NCI-H1048 (cell line): ENCODE data around the gene CHRNA4.

Experiments used
- DNase-seq: peaks from one replicate; lab custom pipeline; 2025; lab: John Stamatoyannopoulos, UW

CHRNA4 gene

DNA sequence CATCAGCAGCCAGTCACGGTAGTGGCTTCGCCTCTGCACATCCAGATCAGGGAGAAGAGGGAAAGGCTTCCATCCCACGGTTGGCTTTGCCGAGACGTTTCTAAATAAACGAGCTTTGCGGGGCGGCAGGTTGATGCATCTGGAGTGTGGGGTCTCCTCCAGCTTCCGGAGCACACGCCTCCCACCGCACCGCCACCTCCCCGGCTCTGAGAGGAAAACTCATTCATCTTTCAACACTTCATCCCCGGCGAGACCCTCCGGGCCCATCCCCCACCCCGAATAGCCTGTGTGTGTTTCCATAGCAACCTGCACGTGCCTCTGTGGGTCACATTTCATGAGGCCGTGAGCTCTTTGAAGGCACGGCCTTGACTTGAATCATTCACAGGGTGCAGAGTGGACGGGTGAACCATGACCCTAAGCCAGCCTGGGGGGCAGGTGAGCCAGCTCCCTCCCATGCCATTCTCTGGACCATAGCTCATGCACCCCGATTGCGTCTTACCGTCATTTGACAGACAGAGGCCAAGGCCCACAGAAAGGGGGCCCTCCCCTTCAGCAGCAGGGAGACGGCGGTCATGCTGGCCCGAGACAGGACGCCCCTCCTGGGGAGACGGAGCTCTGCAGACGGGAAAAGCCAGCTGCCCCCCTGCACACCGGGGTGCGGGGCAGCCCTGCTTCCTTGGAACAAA lies 16.2 kb upstream of the CHRNA4 start:
- DNase-seq, result no peak

DNA sequence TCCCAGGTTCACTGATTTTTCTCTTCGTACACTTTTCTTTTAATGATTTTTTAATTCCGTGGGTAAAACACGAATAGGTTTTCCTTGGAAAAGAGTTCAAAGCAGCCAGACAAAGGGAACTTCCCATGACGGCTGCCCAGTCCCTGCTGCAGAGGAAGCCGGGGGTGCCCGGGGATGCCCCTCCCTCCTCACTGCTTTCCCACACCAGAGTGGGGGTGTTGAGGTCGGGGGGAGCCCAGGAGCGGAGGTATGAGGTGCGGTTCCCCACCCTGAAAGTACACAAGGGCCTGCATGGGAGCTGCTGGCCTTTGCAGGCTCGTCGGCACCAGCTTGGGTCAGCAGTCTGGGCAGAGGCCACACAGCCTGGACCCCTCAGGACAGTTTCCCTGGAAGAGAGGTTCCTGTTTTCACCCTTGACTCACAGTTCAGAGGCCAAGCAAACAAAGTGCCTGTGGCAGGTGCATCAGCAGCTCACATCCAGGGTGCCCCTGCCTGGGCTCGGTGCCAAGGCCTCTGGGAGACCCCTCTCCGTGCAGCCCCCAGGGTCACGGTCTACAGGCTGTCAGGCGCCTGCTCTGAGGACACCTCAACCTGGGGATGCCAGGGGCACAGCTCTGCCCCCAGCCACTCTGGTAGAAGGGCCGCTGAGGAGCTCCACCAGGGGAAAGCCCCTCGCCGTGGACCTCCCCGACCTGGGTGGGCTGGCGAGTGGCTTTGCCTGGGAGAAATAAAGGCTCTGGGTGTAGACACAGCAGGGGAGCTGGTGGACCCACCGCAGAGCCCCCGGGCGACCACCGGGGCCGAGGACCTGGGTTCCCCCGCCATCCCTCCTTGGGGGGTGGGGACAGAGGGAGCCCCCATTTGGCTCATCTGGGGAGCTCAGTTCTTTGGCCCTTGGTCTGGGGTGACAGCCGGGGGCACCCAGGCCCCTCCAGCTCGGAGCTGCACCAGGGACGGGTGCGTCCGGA lies 15.4 kb upstream of the CHRNA4 start:
- DNase-seq, result no peak

DNA sequence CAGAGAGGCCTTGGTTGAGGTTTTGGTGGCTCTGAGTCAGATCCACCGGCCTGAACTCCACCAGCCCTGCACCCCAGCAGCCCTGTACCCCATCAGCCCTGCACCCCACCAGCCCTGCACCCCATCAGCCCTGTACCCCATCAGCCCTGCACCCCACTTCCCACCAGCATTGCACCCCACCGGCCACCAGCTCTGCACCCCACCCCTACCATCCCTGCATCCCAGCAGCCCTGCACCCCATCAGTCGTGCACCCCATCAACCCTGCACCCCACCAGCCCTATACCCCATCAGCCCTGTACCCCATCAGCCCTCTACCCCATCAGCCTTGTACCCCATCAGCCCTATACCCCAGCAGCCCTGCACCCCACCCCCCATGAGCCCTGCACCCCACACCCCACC lies 14.3 kb upstream of the CHRNA4 start:
- no peak for DNase-seq

DNA sequence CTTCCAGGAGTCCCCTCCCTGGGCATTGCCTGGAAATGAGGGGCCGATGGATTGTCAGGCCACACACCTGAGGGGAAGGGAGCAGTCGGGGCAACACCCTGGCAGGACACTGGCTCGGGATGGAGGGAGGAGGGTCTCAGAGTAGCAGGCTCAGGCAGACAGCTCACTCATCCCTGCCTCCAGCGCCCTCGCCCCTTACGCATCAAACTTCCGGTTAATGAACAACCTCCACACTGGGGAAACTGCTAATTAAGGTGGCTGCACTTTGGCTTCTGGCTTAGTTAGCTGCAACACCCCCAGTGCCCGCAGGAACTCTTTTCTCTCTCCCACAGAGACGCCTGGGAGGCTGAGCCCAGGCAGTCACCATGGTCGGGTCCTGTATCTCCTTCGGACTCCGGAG lies 13.4 kb upstream of the CHRNA4 start:
- DNase-seq, result no peak

DNA sequence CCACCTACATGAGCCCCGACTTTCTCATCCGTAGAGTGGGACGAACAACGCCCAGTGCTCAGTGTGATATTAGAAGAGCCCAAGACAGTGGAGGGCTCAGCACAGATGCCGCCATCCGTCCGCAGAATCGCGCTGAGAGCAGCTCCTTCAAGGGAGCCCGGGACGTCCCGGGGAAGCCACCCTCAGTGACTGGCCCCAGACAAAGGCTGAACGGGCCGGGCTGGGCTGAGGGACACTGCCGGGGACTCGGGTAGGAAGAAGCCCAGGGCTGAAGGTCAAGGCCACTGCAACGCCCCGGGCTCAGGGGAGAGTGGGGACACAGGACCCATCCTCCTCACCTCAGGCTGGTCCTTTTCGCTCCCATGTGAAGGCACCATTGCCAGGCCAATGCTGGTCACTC lies 12.8 kb upstream of the CHRNA4 start:
- DNase-seq, result no peak

DNA sequence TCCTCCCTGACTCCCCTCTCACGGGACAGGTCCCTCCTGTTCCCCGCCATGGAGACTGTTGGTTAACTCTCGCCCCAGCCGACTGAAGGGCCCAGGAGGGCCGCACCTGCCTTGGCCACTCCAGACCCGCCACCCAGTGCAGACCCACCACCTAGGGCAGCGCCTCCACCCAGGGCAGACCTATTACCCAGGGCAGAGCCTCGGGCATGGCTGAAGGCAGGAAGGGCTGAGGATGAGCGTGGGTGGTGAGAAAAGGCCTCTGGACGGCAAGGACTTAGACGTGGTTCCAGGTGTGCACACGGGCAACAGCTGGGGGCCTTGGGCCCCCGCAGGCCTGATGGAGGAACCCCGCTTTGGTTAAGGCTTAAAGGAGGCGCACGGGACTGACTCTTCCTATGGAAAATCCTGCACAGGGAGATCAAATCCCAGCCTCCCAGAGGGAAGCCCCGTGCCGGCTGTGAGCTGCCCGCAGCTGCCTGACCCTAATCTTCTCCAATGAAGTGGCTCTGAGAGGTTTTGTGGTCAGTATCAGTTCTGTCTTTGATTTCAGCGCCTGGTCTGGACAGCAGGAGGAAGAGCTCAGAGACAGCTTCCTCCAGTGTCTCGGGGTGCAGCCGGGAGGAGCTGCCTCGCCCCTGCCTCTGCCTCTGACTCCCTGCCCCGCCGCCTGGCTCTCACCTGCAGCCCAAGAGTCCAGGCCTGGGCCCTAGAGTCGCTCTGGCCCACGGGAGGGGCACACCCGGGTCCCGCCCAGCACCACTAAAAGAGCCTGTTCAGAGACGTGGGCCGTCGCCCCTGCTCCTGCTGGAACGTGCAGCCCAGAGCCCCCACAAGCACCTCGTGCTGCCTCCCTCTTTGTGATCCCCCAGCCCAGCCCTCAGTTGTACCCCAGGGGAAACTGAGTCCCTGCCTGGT lies 12.1 kb upstream of the CHRNA4 start:
- no peak for DNase-seq

DNA sequence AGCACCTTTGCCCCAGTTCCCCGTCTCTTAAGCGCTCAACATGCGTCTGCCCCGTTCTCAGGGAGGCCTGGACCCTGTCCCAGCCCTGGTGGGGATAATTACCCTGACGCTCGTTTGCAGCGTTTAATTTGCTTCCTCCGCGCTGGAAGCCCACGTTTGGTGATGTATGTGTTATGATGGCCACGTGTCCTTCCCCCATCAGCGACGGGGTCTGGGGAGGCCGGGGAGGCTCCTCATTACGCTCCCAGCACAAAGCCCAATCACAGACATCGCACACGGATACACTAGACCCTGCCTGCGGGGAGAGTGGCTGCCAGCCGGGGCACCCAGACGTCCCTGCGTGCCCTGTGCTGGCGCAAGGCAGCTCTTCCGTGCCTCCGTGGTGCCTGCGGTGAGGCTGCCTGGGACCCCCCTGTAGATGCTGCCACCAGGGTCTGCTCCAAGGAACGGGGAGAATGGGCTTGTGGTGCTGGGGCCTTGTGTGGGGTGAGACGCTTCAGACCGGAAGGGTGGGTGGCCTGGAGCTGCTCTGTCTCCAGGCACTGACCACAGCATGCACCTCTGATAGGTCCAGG lies 10.2 kb upstream of the CHRNA4 start:
- no peak for DNase-seq

DNA sequence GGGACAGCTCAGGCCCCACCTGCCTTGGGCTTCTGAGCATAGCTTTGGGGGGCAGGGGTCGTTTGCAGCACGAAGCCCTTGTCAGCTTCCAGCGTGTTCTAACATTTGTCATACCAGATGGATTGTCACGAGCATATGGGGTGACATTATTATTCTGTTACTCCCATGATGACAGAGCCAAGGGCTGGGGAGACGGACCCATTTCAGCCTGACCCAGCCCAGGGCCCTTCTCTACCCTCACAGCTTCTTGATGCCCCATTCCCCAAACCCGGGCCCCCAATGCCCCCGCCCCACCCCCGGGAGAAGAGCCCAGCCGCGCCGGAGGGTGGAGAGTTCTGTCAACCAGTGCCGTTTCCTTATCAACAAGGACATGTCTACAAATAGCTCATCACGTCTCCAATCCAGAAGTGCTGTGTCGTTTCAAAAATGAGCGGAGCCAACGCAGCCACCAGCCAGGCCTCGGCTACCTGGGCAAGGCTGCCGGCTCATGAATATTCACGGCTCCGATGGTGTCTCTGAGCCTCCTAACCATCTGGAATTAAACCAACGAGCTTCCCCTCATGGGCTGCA lies 9.6 kb upstream of the CHRNA4 start:
- no peak for DNase-seq

DNA sequence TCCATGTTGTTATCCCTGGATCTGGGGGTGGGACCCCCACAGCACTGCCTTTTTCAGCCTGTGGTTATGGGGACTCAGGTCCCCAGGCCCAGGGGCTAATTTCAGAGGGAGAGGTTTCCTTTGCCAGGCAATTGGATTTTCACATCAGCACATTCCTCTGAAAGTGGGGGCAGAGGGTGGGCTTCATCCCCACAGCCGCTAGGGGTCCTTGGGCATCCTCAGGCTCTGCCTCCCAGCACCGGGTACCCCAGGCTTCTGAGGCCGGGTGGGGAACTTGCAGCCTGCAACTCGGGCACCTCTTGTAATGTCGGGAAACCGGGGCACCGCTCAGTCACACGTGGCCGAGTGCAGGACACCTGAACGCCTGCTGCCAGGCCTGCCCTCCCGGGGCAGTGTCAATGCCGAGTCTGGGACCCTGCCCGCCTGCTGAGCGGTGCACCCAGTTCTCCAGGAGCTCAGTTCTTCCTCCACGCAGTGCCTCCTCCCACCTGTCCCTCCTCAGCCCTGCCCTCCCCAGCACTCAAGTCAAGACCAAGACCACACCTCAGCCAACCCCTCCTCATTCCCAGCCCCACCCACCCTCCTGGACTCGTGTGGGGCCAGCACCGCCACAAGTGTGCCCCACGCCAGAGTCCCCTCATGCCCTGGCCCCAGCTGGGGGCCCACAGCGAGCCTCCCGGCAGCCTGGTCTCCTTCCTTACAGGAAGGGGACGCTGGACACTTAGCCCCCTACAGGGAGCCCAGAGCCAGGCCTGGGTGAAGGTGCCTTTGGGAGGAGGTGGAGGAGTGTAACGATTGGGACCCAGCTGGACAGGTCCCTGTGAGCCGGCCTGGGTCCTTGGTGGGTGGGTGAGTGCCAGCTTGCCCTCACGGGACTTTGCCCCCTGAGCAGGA lies 8.8 kb upstream of the CHRNA4 start:
- DNase-seq, result no peak

DNA sequence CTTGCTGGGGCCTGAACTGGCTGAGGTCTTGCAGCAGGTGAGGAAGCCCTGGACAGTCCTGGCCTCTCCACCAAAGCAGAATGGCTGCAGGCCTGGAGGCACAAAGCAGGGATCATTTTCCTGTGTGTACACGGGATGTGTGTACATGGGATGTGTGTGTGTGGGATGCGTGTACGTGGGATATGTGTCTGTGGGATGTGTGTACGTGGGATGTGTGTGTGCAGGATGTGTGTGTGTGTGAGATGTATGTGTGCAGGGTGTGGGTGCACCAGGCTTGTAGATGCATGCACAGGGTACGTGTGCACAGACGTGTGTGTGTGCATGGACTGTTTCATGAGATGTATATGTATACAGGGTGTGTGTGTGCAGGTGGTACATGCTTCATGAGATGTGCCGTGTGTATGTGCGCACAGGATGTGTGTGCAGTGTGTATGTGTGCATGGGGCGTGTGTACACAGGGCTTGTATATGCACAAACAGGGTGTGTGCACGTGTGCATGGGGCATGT lies 7.9 kb upstream of the CHRNA4 start:
- DNase-seq, result no peak

DNA sequence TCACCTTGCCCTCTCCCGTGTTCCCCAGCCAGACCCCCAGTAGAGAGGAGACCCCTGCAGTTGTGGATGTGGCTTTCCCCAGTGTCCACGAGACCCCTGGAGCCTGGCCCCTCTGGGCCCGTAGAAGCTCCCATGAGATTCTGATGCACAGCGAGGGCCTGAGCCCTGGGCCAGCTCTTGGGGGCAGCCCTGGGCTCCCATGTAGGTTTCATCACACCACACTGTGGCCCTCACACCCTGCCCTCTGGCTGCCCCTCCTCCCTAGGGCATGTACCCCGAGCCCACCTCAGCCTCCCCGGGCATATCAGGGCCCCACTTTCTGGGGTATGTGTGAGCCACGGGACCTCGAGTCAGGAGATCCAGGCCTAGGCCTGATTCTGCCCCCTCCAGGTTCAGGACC lies 7.0 kb upstream of the CHRNA4 start:
- DNase-seq, result no peak

DNA sequence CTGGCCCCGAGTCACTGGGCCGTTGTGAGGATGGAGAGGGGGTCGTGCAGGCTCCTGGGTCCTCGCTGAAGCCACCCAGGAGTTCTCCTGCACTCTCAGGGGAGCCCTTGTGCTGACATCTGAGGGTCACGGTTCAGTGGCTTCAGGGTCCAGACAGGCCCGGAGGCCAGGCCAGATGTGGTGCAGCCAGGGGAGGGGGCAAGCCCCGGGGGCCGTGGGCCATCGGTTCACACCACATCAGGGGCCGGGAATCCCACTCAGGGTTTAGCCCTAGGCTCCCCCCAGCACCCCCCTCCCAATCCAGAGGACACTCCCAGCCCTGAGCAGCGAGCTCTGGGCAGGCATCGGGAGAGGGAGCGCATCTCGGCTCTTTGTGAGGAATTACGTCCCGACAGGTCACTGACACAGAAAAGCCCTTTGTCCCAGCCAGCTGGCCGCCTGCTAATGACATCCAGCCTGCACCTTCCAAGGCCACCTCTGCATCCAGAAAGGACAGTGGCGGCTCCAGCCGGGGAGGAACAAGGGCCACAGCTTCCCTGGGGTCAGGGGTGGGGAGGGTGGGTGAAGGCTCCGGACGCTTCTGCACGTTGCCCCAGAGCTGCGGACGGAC lies 6.4 kb upstream of the CHRNA4 start:
- DNase-seq, result no peak

DNA sequence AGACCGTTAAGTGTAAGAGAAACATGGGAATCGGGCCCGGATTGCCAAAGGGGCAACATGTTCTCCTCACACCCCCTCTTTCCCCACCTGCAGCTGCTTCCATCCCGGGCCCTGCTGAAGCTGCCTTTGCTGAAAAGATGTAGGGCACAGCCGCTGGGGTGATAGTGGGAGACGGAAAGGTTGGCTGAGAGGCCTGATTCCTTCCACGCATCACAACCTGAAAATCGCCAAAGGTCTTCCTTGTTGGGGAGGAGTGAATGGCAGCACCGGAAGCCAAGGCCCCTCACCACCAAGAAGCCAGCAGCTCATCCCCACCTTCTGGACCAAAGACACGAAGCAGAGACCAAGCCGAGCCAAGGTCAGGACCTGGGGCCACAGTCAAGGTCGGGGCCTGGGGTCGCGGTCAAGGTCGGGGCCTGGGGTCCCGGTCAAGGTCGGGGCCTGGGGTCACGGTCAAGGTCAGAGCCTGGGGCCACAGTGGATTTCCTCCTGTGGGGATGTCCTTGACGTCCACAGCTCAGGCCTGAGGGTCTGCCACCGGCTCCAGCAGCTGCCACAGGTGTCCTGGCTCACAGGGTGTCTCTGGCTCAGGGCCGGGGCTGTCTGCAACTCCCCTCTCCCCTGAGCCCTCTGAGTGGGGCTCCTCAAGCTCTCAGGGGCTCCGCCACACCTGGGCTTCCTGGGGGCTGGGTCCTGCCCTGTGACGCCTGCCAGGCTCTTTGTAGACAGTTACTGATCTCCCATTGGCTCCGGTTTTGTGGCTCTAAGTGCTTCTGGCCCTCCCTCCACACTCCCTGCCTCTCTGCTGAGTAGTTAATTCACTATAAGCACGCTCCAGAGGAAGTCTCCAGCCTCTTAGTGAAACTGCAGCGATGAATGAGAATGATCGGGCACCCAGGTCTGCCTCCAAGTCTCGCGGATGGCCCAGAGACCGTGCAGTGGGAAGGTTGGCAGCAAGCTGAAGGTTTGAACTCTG lies 5.5 kb upstream of the CHRNA4 start:
- no peak for DNase-seq

DNA sequence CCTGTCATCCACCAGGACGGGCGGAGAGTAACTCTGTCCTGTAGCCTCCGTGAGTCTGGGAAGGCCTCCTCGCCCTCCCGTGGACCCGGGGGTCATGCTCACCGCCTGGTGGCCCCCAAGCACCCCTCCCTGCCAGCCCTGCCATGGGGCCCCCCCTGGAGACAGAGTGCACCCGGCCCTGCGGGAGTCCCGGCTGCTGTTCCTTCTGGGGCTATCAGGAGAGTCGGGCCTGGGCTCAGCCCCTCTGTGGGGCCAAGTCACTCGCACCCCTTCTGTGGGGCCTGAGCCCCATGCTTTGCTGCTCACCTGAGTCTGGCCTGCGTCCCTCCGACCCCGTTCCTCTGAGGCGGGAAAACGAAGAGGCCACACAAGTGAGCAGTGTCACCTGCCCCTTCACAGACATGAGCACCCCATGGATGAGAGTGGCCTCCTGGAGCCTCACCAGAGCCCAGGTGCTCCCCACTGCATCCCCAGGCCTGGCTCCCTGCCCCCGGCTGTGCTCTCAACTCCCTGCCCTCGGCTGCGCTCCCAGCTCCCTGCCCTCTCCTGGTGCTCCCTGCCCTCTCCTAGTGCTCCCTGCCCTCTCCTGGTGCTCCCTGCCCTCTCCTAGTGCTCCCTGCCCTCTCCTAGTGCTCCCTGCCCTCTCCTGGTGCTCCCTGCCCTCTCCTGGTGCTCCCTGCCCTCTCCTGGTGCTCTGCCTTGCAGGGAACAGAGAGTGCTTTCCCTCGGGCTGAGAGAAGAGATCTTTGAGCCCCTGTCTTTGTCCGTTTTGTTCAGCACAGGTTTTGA lies 4.6 kb upstream of the CHRNA4 start:
- DNase-seq, result no peak

DNA sequence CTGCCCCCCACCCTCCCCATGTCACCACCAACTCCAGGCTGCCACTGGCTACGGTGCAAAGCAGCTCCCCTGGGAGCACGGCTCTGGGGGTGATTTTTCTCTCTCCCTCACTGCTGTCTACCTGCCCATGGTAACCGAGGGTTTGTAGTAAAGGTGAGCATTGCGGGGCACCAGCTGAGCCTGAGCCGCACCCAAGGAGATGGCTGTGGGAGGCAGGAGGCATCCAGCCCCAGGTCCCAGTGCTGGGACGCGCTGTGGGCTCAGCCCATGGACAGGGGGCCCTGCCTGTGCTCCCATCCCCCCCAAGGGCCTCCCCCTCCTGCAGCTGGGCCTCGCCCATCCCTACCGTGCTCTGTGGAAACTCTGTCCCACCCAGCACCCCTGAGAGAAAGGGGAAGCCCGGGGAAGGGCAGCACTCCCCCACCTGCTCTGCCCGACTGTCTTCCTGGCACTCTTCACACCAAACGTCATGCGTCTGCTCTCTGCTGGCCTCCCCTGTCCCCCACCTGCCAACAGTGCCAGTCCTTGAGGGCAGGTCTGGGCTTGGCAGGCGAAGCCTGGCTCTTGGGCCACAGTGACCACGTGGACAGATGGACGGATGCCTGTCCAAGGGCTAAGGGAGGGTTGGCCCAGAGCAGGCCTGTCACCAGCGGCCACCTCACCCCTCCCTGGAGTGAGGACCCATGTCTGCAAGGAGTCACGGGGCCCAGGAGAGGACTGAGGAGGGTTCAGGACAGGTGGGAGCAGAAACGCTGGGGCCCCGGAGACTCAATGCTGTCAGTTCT lies 3.8 kb upstream of the CHRNA4 start:
- DNase-seq, result no peak

DNA sequence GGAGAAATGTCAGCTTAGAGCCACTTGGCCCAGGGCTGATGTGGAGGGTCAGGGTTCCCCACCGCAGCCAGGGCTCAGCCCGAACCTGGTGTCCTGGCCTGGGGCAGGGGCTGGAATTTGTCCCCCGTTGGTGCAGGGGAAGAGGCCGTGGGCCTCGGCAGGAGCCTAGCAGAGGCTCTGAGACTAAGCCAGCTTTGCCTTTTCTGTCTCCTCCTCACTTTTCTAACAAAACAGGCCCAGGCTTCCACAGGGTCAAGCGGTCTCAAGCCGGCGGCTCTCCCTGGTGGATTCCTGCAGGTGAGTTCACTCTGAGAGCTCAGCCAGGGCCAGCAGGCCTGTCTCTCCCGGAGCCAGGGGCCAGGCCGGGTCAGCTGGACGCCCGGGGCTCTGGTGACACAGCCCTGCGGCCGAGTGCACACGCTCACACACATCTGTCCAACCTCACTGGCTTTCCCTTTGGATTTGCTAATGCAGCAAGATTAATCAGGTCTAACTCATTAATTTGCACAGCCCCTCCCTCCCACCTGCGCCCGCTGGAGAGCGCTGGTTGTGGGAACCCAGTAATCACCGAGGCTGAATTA lies 2.9 kb upstream of the CHRNA4 start:
- DNase-seq, result no peak
